ENCODE data around the gene PLA2G2C.

The PLA2G2C gene

GRCh38 chr1:20123722-20124455 lies 62.4 kb downstream of the PLA2G2C start:
- H3F3A ChIP-seq (ENCODE audit: insufficient read depth, low read length), result no peaks in the 10 kb centered on the region
- no peaks in the 10 kb centered on the region for H3K36me3 ChIP-seq (ENCODE audit: insufficient read depth, low read length)
- no peak overlapping the region for H3K9ac ChIP-seq (ENCODE audit: low read length)
- no peak overlapping the region for H2AFZ ChIP-seq (ENCODE audit: low read length)
- no peaks in the 10 kb centered on the region for H4K20me1 ChIP-seq (ENCODE audit: insufficient read depth, low read length)
- H3K79me2 ChIP-seq (ENCODE audit: insufficient read depth, low read length), result no peaks in the 10 kb centered on the region
- H3K9me3 ChIP-seq (ENCODE audit: low read length), result no peaks in the 10 kb centered on the region
- no peaks in the 10 kb centered on the region for H3K4me1 ChIP-seq (ENCODE audit: insufficient read depth, low read length, severe bottlenecking)
- TF ChIP-seq EZH2 (IDR thresholded peaks at IDR 0.05; ENCODE audit: borderline replicate concordance, low read length), result no peak
- no peak for TF ChIP-seq CTCF (IDR thresholded peaks at IDR 0.05; ENCODE audit: low read length)
- no peak overlapping the region for H3K4me2 ChIP-seq (ENCODE audit: low read length)
- no peaks in the 10 kb centered on the region for H3K9me2 ChIP-seq (ENCODE audit: low read depth, low read length)
- H3K27me3 ChIP-seq (ENCODE audit: insufficient read depth, low read length), result no peaks in the 10 kb centered on the region
- no peak overlapping the region for H3K4me3 ChIP-seq (ENCODE audit: low read depth, low read length, poor library complexity, severe bottlenecking)
- no peak overlapping the region for H3K27ac ChIP-seq (ENCODE audit: low read depth, low read length, poor library complexity, severe bottlenecking)

- Histone ChIP-seq H3K4me2 (ENCODE audit: low read length) (no peak overlapping the region), H2AFZ (ENCODE audit: low read length) (no peak overlapping the region), H3K79me2 (ENCODE audit: insufficient read depth, low read length) (no peaks in the 10 kb centered on the region), H3K9ac (ENCODE audit: low read length) (no peak overlapping the region), H3K4me1 (ENCODE audit: insufficient read depth, low read length, severe bottlenecking) (no peaks in the 10 kb centered on the region), H3K36me3 (ENCODE audit: insufficient read depth, low read length) (no peaks in the 10 kb centered on the region), H3K27me3 (ENCODE audit: insufficient read depth, low read length) (no peaks in the 10 kb centered on the region; the same call in 1 of the 2 replicates), H3K9me3 (ENCODE audit: low read length) (no peaks in the 10 kb centered on the region), H4K20me1 (ENCODE audit: insufficient read depth, low read length) (no peaks in the 10 kb centered on the region), H3K9me2 (ENCODE audit: low read depth, low read length) (no peaks in the 10 kb centered on the region), H3F3A (ENCODE audit: insufficient read depth, low read length) (no peaks in the 10 kb centered on the region), H3K4me3 (ENCODE audit: low read depth, low read length, poor library complexity, severe bottlenecking) (no peak overlapping the region), H3K27ac (ENCODE audit: low read depth, low read length, poor library complexity, severe bottlenecking) (no peak overlapping the region)
- no peak for TF ChIP-seq EZH2 (IDR thresholded peaks at IDR 0.05; ENCODE audit: borderline replicate concordance, low read length)
- TF ChIP-seq CTCF (IDR thresholded peaks at IDR 0.05; ENCODE audit: low read length), result no peak
Measured at GRCh38 chr1:20120796-20121195, 65.5 kb downstream of the PLA2G2C start.

- H3K27ac ChIP-seq (ENCODE audit: low read depth, low read length, poor library complexity, severe bottlenecking), result no peak within 1 kb of the TSS
Measured at GRCh38 chr1:20119347-20119746, 67.0 kb downstream of the PLA2G2C start, which contains the start of gene PLA2G2D. Gene PLA2G2D (minus strand): TSS chr1:20119536. CDS start chr1:20119498, 38 bp downstream.

More at GRCh38 chr1:20119347-20119746, 67.0 kb downstream of the PLA2G2C start, which contains the start of gene PLA2G2D:
- no peak within 1 kb of the TSS for H3K4me2 ChIP-seq (ENCODE audit: low read length)
- no peaks in the 10 kb centered on the region for H3K79me2 ChIP-seq (ENCODE audit: insufficient read depth, low read length)
- H3K4me3 ChIP-seq (ENCODE audit: low read depth, low read length, poor library complexity, severe bottlenecking), result no peak within 1 kb of the TSS
- H4K20me1 ChIP-seq (ENCODE audit: insufficient read depth, low read length), result no peaks in the 10 kb centered on the region
- H3K27me3 ChIP-seq (ENCODE audit: insufficient read depth, low read length), result no peaks in the 10 kb centered on the region; the same call in 1 of the 2 replicates
- no peak within 1 kb of the TSS for H2AFZ ChIP-seq (ENCODE audit: low read length)
- H3K9ac ChIP-seq (ENCODE audit: low read length), result no peak within 1 kb of the TSS
- no peaks in the 10 kb centered on the region for H3K9me2 ChIP-seq (ENCODE audit: low read depth, low read length)
- H3F3A ChIP-seq (ENCODE audit: insufficient read depth, low read length), result no peaks in the 10 kb centered on the region
- no peaks in the 10 kb centered on the region for H3K4me1 ChIP-seq (ENCODE audit: insufficient read depth, low read length, severe bottlenecking)
- H3K9me3 ChIP-seq (ENCODE audit: low read length), result no peaks in the 10 kb centered on the region
- TF ChIP-seq CTCF (IDR thresholded peaks at IDR 0.05; ENCODE audit: low read length) (no peak), EZH2 (IDR thresholded peaks at IDR 0.05; ENCODE audit: borderline replicate concordance, low read length) (no peak)
- H3K36me3 ChIP-seq (ENCODE audit: insufficient read depth, low read length), result no peaks in the 10 kb centered on the region
